Sigmoid colon (tissue), 4 donors: ENCODE measurements around the gene RAD9A.

ENCODE experiments used
- EP300 ChIP-seq, 4 donors: sonication (generic); formaldehyde crosslinking; IDR thresholded peaks; one replicate each; pipeline ENCODE4 v1.6.1; 2017; ENCODE audit warnings: antibody characterized with exemption in 4 of 4
- POLR2AphosphoS5 ChIP-seq, 4 donors: sonication (generic); formaldehyde crosslinking; IDR thresholded peaks; one replicate each; pipeline ENCODE4 v1.6.1; 2017; ENCODE audit warnings: antibody characterized with exemption in 4 of 4
- TF ChIP-seq, protein P1 (sequence below), 4 experiments: fragments of 450-650 bp in 3 of 4; fragments of 200-600 bp in 1 of 4; IDR thresholded peaks; one replicate each; pipeline ENCODE4 v1.5.1; 2016 to 2019; ENCODE audit warnings: antibody characterized with exemption in 4 of 4, mild to moderate bottlenecking in 3 of 4, moderate library complexity in 2 of 4

DNA sequence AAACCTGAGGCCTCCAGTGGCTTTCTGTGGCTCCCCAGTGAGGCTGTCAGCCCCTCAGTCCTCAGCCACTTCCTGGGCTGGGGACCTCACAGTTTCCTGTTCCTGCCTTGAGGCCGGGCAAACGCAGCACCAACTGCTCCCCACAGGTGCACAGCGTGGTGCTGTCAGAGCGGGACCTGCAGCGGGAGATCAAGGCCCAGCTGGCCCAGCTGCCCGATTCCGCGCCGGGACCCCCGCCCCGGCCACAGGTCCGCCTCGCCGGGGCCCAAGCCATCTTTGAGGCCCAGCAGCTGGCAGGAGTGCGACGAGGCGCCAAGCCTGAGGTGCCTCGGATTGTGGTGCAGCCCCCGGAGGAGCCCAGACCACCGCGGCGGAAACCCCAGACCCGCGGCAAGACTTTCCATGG lies 17.5 kb downstream of the RAD9A start:
- TF ChIP-seq, protein P1, sequence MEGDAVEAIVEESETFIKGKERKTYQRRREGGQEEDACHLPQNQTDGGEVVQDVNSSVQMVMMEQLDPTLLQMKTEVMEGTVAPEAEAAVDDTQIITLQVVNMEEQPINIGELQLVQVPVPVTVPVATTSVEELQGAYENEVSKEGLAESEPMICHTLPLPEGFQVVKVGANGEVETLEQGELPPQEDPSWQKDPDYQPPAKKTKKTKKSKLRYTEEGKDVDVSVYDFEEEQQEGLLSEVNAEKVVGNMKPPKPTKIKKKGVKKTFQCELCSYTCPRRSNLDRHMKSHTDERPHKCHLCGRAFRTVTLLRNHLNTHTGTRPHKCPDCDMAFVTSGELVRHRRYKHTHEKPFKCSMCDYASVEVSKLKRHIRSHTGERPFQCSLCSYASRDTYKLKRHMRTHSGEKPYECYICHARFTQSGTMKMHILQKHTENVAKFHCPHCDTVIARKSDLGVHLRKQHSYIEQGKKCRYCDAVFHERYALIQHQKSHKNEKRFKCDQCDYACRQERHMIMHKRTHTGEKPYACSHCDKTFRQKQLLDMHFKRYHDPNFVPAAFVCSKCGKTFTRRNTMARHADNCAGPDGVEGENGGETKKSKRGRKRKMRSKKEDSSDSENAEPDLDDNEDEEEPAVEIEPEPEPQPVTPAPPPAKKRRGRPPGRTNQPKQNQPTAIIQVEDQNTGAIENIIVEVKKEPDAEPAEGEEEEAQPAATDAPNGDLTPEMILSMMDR (IDR thresholded peaks at IDR 0.05) = no peak
- no peak for TF ChIP-seq POLR2AphosphoS5 (IDR thresholded peaks at IDR 0.05)
- TF ChIP-seq EP300 (IDR thresholded peaks at IDR 0.05) = no peak
